Hepatocyte (in vitro differentiated cells): ENCODE measurements around the gene ATP6V1G2. TPM values are rescaled to one million over a fixed set of nuclear protein-coding genes. Genes with fewer than 3 reads are reported as not detected.

ENCODE experiments used
- DNase-seq: peaks from one replicate; pipeline ENCODE4 v3.0.0-alpha.2; 2016; ENCODE audit warnings: low spot score
- H2AFZ ChIP-seq: fragments of 200-600 bp; sonication (generic); 2 replicates; pipeline ENCODE4 v1.6.0; 2016; ENCODE audit warnings: antibody characterized with exemption, mild to moderate bottlenecking
- H3K27ac ChIP-seq: fragments of 200-600 bp; sonication (generic); 2 replicates; pipeline ENCODE4 v1.5.1; 2016; ENCODE audit warnings: mild to moderate bottlenecking
- H3K27me3 ChIP-seq: fragments of 200-600 bp; sonication (generic); 2 replicates; pipeline ENCODE4 v1.6.1; 2016
- H3K36me3 ChIP-seq: fragments of 200-600 bp; sonication (generic); replicated peaks from 2 replicates; pipeline ENCODE4 v1.5.1; 2016; ENCODE audit warnings: low read depth; ENCODE audit not compliant: insufficient read depth
- H3K4me1 ChIP-seq: fragments of 200-600 bp; sonication (generic); 2 replicates; pipeline ENCODE4 v1.5.1; 2016; ENCODE audit warnings: mild to moderate bottlenecking, moderate library complexity; ENCODE audit not compliant: insufficient read depth
- H3K4me2 ChIP-seq: fragments of 200-600 bp; sonication (generic); 2 replicates; pipeline ENCODE4 v1.6.0; 2016
- H3K4me3 ChIP-seq: fragments of 200-600 bp; sonication (generic); 2 replicates; pipeline ENCODE4 v1.5.1; 2016; ENCODE audit warnings: mild to moderate bottlenecking
- H3K79me2 ChIP-seq: fragments of 200-600 bp; sonication (generic); 2 replicates; pipeline ENCODE4 v1.6.0; 2017; ENCODE audit warnings: mild to moderate bottlenecking
- H3K9me2 ChIP-seq: fragments of 200-600 bp; sonication (generic); replicated peaks from 2 replicates; pipeline ENCODE4 v1.6.0; 2017; ENCODE audit warnings: mild to moderate bottlenecking; ENCODE audit not compliant: insufficient read depth
- H3K9me3 ChIP-seq: fragments of 200-600 bp; sonication (generic); 2 replicates; pipeline ENCODE4 v1.5.1; 2016; ENCODE audit warnings: low read depth, mild to moderate bottlenecking
- H4K20me1 ChIP-seq: fragments of 200-600 bp; sonication (generic); 2 replicates; pipeline ENCODE4 v1.6.0; 2016; ENCODE audit warnings: mild to moderate bottlenecking; ENCODE audit not compliant: insufficient read depth, poor library complexity, severe bottlenecking
- EZH2 ChIP-seq: fragments of 200-600 bp; sonication (generic); IDR thresholded peaks from 2 replicates; pipeline ENCODE4 v1.6.1; 2016; ENCODE audit warnings: antibody characterized with exemption, mild to moderate bottlenecking, borderline replicate concordance
- EZH2phosphoT487 ChIP-seq: fragments of 200-600 bp; sonication (generic); IDR thresholded peaks from one replicate; pipeline ENCODE4 v1.6.1; 2018; ENCODE audit warnings: antibody characterized with exemption, mild to moderate bottlenecking, low read depth, moderate library complexity; ENCODE audit not compliant: unreplicated experiment, severe bottlenecking
- WGBS: methylation state at CpG from one replicate; pipeline ENCODE4 v1.1.6; 2016; ENCODE audit warnings: low lambda C conversion rate; ENCODE audit errors: missing lambda C conversion rate; 5-methylcytosine and 5-hydroxymethylcytosine counted together
- polyA plus RNA-seq: library from polyadenylated mRNA; unstranded; fragments of >200 nt; fragmentation: Nextera tagmentation; extraction: Ambion mirVana; gene quantifications from 2 replicates; pipeline ENCODE4 v1.2.1, GENCODE V29; 2016
- total RNA-seq: library from RNA; depleted of rRNA; stranded (reverse); fragments of >200 nt; gene quantifications from 2 replicates; pipeline ENCODE4 v1.2.3, GENCODE V29; 2014
- TF ChIP-seq, protein P1 (sequence below): fragments of 200-600 bp; sonication (generic); IDR thresholded peaks from 2 replicates; pipeline ENCODE4 v1.5.1; 2016; ENCODE audit warnings: antibody characterized with exemption, mild to moderate bottlenecking; ENCODE audit not compliant: poor library complexity

The ATP6V1G2 gene
- total and polyA plus RNA-seq, 2 experiments from 2014 or later: 0.63 to 0.73 TPM

DNA sequence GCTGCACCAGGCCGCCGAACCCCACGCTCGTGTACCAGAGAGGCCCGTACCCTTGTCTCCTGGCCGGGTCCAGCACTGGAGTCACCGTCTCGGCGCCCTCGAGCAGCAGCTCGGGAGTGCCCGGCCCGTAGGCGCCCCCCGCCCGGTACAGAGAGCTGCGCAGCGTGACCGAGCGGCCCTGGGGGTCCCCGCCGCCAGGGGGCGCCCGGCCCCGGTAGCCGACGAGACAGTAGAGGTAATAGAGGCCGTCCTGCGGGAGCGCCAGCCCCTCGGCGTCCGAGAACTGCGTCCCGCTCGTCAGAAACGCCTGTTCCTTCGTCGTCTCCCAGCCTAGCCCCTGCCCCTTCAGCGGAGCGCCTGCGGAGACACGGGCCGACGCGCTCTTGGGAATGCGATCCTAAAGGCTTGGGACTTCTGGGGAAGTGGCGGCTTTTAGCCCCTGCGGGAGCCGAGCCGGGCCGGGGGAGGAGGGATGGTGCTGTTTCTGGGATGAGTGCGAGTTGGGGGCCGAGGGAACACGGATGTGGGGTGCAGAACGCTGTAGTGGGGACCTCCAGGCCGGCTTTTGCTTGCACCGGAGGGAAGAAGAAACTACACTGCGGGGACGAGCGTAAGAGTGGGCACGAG lies 34.5 kb upstream of the ATP6V1G2 start:
- H3K4me3 ChIP-seq: peak overlapping the region; percentile 91
- H3K9me2 ChIP-seq: no peaks in the 10 kb centered on the region
- H2AFZ ChIP-seq: peak overlapping the region; percentile 94
- peak overlapping the region; percentile 95 for H3K4me2 ChIP-seq
- TF ChIP-seq, protein P1, sequence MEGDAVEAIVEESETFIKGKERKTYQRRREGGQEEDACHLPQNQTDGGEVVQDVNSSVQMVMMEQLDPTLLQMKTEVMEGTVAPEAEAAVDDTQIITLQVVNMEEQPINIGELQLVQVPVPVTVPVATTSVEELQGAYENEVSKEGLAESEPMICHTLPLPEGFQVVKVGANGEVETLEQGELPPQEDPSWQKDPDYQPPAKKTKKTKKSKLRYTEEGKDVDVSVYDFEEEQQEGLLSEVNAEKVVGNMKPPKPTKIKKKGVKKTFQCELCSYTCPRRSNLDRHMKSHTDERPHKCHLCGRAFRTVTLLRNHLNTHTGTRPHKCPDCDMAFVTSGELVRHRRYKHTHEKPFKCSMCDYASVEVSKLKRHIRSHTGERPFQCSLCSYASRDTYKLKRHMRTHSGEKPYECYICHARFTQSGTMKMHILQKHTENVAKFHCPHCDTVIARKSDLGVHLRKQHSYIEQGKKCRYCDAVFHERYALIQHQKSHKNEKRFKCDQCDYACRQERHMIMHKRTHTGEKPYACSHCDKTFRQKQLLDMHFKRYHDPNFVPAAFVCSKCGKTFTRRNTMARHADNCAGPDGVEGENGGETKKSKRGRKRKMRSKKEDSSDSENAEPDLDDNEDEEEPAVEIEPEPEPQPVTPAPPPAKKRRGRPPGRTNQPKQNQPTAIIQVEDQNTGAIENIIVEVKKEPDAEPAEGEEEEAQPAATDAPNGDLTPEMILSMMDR: peak; percentile 99
- no peak for TF ChIP-seq EZH2phosphoT487
- H3K79me2 ChIP-seq: no peaks in the 10 kb centered on the region
- no peaks in the 10 kb centered on the region for H3K9me3 ChIP-seq
- WGBS: 1% methylated on average over 54 of the region's 62 CpGs
- H4K20me1 ChIP-seq: no peaks in the 10 kb centered on the region
- H3K27ac ChIP-seq: peak overlapping the region; percentile 88
- H3K27me3 ChIP-seq: no peaks in the 10 kb centered on the region
- DNase-seq: peak; percentile 92
- H3K36me3 ChIP-seq: no peaks in the 10 kb centered on the region
- H3K4me1 ChIP-seq: peaks cover 2% of the 10 kb centered on the region

DNA sequence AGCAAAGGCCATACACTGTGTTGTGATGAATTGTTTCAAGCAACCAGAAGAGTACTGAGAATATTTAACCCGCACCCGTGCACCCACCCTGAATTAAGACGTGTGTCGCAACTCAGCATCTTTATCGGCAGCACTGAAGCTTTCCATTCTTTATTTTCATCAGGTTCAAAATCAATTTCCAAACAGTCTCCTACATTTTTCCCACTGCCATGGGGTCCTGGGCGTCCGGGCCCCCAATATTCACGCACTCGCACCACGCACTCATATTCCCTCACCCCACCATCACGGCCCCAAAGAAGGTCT lies 34.0 kb upstream of the ATP6V1G2 start:
- Histone ChIP-seq H3K9me3 (no peaks in the 10 kb centered on the region), H3K9me2 (no peaks in the 10 kb centered on the region), H3K4me2 (peak overlapping the region; percentile 95), H3K4me3 (peak overlapping the region; percentile 91), H2AFZ (peak overlapping the region; percentile 94), H4K20me1 (no peaks in the 10 kb centered on the region), H3K27ac (peak overlapping the region; percentile 88), H3K27me3 (no peaks in the 10 kb centered on the region), H3K79me2 (no peaks in the 10 kb centered on the region), H3K4me1 (peaks cover 2% of the 10 kb centered on the region), H3K36me3 (no peaks in the 10 kb centered on the region)
- TF ChIP-seq EZH2phosphoT487 (no peak), EZH2 (no peak)
- TF ChIP-seq, protein P1: no peak
- DNase-seq: no peak
- 50% methylated on average over 11 of the region's 11 CpGs for WGBS

DNA sequence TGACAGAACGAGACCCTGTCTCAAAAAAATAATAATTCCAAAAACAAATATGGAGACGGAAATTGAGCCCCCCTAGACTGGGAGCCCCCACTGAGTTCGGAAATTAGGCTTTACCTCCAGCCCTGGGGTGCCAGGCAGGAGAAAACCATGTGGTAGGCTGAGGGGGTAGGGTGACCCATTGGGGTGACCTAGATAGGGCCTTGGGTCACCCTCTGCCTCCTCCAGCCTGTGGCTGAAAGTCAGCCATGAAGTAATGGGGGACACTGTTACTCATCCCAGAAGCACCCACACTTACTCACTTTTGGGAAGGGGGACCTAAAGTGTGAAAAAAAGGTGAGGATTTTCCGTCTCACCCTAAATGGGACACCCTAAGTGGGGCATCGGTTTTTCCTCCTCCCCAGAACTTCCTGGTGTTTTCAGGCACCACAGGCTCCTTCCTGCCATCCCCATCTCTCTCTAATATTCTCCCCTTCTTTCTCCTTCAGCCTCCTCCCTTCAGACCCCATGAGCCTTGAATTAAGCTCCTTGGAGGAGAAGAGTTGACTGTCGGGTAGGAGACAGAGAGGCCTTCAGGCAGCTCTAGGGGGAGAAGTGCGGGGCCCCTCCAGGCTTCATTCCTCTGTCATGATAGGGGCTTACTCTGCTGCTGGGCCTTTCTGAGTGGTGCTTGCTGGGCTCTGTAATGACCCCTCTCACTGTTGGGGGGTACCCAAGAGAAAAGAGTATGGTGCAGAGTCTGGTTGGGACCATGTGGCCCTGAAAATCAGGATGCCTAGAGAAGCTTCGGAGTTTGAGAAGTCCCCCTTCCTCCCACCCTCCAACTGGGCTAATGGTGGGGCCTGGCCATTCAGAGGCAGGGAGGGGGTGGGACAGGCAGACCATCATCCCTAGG lies 33.4 kb upstream of the ATP6V1G2 start:
- no peak overlapping the region for H3K4me3 ChIP-seq
- no peaks in the 10 kb centered on the region for H4K20me1 ChIP-seq
- H3K9me2 ChIP-seq: no peaks in the 10 kb centered on the region
- peaks cover 2% of the 10 kb centered on the region for H3K4me1 ChIP-seq
- no peaks in the 10 kb centered on the region for H3K27me3 ChIP-seq
- H3K27ac ChIP-seq: no peak overlapping the region
- H2AFZ ChIP-seq: no peak overlapping the region
- H3K4me2 ChIP-seq: peak overlapping the region; percentile 95
- H3K79me2 ChIP-seq: no peaks in the 10 kb centered on the region
- H3K9me3 ChIP-seq: no peaks in the 10 kb centered on the region
- no peaks in the 10 kb centered on the region for H3K36me3 ChIP-seq
- 91% methylated on average over 8 of the region's 8 CpGs for WGBS
- TF ChIP-seq, protein P1: no peak
- no peak for TF ChIP-seq EZH2
- no peak for TF ChIP-seq EZH2phosphoT487
- DNase-seq: no peak
